Lower leg skin (tissue), 3 donors: ENCODE data around the gene ERI3.

Source experiments
- CTCF ChIP-seq, 3 donors: fragments of 450-650 bp; IDR thresholded peaks; one replicate each; pipeline ENCODE4 v1.5.1; 2016; ENCODE audit warnings: antibody characterized with exemption in 3 of 3, mild to moderate bottlenecking in 3 of 3, moderate library complexity in 2 of 3
- POLR2A ChIP-seq, 2 donors: fragments of 450-650 bp; IDR thresholded peaks; one replicate each; pipeline ENCODE4 v1.6.1; 2016 to 2017; ENCODE audit warnings: antibody characterized with exemption in 2 of 2, mild to moderate bottlenecking in 1 of 2, moderate library complexity in 1 of 2

- TF ChIP-seq CTCF (IDR thresholded peaks at IDR 0.05) (no peak), POLR2A (IDR thresholded peaks at IDR 0.05) (no peak)
Observed at GRCh38 chr1:44228218-44228617, 126.8 kb downstream of the ERI3 start.
